GM12878 (cell line): ENCODE data around the gene ITGB8. TPM values are rescaled to one million over a fixed set of nuclear protein-coding genes. Genes with fewer than 3 reads are reported as not detected.

Source experiments
- ATAC-seq: fragments of 200-7000 bp; cut with Tn5 transposase; 3 replicates; pipeline ENCODE4 v1.9.1; 2020; ENCODE audit warnings: mild to moderate bottlenecking, moderate library complexity
- BruUV-seq: library from RNA; stranded (reverse); fragments of 400-500 nt; replicated peaks from 2 replicates; lab custom pipeline; 2021; lab: Mats Ljungman, UMichigan
- CTCF ChIA-PET: fragments of 300-600 bp; sonication (Branson Sonifier 250); formaldehyde crosslinking; extraction: SDS; loops from one replicate; lab custom pipeline; 2021; ENCODE audit warnings: inconsistent platforms; lab: Yijun Ruan, JAX
- POLR2A ChIA-PET: fragments of 350-600 bp; formaldehyde crosslinking; extraction: SDS; loops from one replicate; lab custom pipeline; 2021; ENCODE audit warnings: inconsistent platforms; lab: Charles Lee
- RAD21 ChIA-PET: fragments of 300-600 bp; sonication (Branson Sonifier 250); formaldehyde crosslinking; loops from one replicate; lab custom pipeline; 2023; ENCODE audit warnings: antibody characterized with exemption; ENCODE audit not compliant: unreplicated experiment; lab: Charles Lee
- SMC1A ChIA-PET: fragments of 300-600 bp; sonication (Branson Sonifier 250); formaldehyde crosslinking; loops from one replicate; lab custom pipeline; 2023; ENCODE audit not compliant: unreplicated experiment, uncharacterized antibody; lab: Charles Lee
- DNase-seq: peaks from one replicate; pipeline ENCODE4 v3.0.0-alpha.2; 2011; ENCODE audit warnings: low read depth, low spot score
- FAIRE-seq: peaks from 3 replicates; lab custom pipeline; 2011; peaks lifted over from hg19 to GRCh38; lab: Jason Lieb, UNC
- H2AFZ ChIP-seq: 2 replicates; pipeline ENCODE4 v1.6.0; 2011; ENCODE audit warnings: low read depth, low read length, control low read depth; ENCODE audit not compliant: control insufficient read depth
- H3K27ac ChIP-seq: 2 replicates; pipeline ENCODE4 v1.5.1; 2011; ENCODE audit warnings: control low read depth; ENCODE audit not compliant: control insufficient read depth, insufficient read depth
- H3K27me3 ChIP-seq, 2 experiments: replicated peaks in 1 of 2; 2 replicates each; pipeline versions ENCODE4 v1.6.0 to v1.6.1; 2011; ENCODE audit warnings: low read length in 1 of 2; ENCODE audit not compliant: control insufficient read depth in 2 of 2, insufficient read depth in 2 of 2
- H3K36me3 ChIP-seq, 2 experiments: 2 replicates each; pipeline ENCODE4 v1.5.1; 2011; ENCODE audit warnings: low read length in 1 of 2; ENCODE audit not compliant: control insufficient read depth in 2 of 2, insufficient read depth in 2 of 2
- H3K4me1 ChIP-seq: 2 replicates; pipeline ENCODE4 v1.6.1; 2011; ENCODE audit warnings: mild to moderate bottlenecking, low read length, moderate library complexity, mixed read lengths; ENCODE audit not compliant: control insufficient read depth, insufficient read depth
- H3K4me2 ChIP-seq: 2 replicates; pipeline ENCODE4 v1.6.0; 2011; ENCODE audit warnings: control low read depth; ENCODE audit not compliant: control insufficient read depth, insufficient read depth
- H3K4me3 ChIP-seq: fragments of 200-600 bp; sonication (generic); 2 replicates; pipeline ENCODE4 v1.5.1; 2016
- H3K79me2 ChIP-seq: 2 replicates; pipeline ENCODE4 v1.6.0; 2011; ENCODE audit warnings: low read length; ENCODE audit not compliant: control insufficient read depth, insufficient read depth
- H3K9ac ChIP-seq: 2 replicates; pipeline ENCODE4 v1.8.0; 2011; ENCODE audit warnings: low read length, control low read depth, mixed read lengths; ENCODE audit not compliant: control insufficient read depth, insufficient read depth
- H3K9me3 ChIP-seq: replicated peaks from 3 replicates; pipeline ENCODE4 v1.5.1; 2011; ENCODE audit warnings: mild to moderate bottlenecking, low read length; ENCODE audit not compliant: control insufficient read depth, insufficient read depth
- H4K20me1 ChIP-seq: 2 replicates; pipeline ENCODE4 v1.6.0; 2011; ENCODE audit not compliant: control insufficient read depth, insufficient read depth
- ATF7 ChIP-seq: fragments of 450-650 bp; IDR thresholded peaks from 2 replicates; pipeline ENCODE4 v1.6.1; 2016; ENCODE audit warnings: low read depth, mild to moderate bottlenecking
- JUNB ChIP-seq: IDR thresholded peaks from 2 replicates; pipeline ENCODE4 v1.6.1; 2016; ENCODE audit warnings: antibody characterized with exemption, mild to moderate bottlenecking
- KDM1A ChIP-seq: fragments of 200-600 bp; sonication (generic); IDR thresholded peaks from 2 replicates; pipeline ENCODE4 v1.6.1; 2016; ENCODE audit warnings: borderline replicate concordance
- SMAD1 ChIP-seq: fragments of 450-650 bp; IDR thresholded peaks from 2 replicates; pipeline ENCODE4 v1.6.1; 2018; ENCODE audit warnings: mild to moderate bottlenecking, low read depth; ENCODE audit not compliant: partially characterized antibody
- WGBS: methylation state at CpG from one replicate; pipeline ENCODE4 v1.1.6; 2016; ENCODE audit warnings: low lambda C conversion rate; ENCODE audit not compliant: insufficient replicate concordance, insufficient coverage; ENCODE audit errors: missing lambda C conversion rate; 5-methylcytosine and 5-hydroxymethylcytosine counted together
- in situ Hi-C: fragments of 300-500 bp; cut with MboI; formaldehyde crosslinking; loops from 9 replicates; pipeline ENCODE4 v1.14.3; 2018; ENCODE audit warnings: mixed read lengths
- intact Hi-C: fragments of 100-400 bp; cut with micrococcal nuclease; formaldehyde crosslinking; loops from one replicate; pipeline ENCODE4 v1.14.2; 2022; ENCODE audit not compliant: unreplicated experiment
- polyA plus RNA-seq, 11 experiments: library from polyadenylated mRNA; depleted of rRNA in 4 of 11; unstranded in 6 of 11; stranded (reverse) in 5 of 11; fragments of >200 nt; fragmentation: Nextera tagmentation in 4 of 11; fragmentation: Illumina TruSeq in 1 of 11; extraction: Ambion mirVana in 4 of 11; extraction: Trizol in 1 of 11; gene quantifications; 1 replicate in 1 of 11; 2 replicates in 10 of 11; pipeline versions ENCODE4 v1.2.1 to v1.2.3, GENCODE V29; 2011 to 2016; ENCODE audit warnings: inconsistent platforms in 2 of 11, missing spikeins in 2 of 11, low read depth in 1 of 11
- total RNA-seq, 4 experiments: library from RNA; depleted of rRNA in 3 of 4; stranded (reverse); fragments of >200 nt in 3 of 4; fragmentation: Illumina TruSeq in 1 of 4; extraction: Trizol in 1 of 4; gene quantifications; 2 replicates each; pipeline versions ENCODE4 v1.2.1 to v1.2.3, GENCODE V29; 2013 to 2021
- TF ChIP-seq, protein P1 (sequence below): fragments of 450-650 bp; IDR thresholded peaks from 2 replicates; pipeline ENCODE4 v1.6.1; 2014; ENCODE audit warnings: mild to moderate bottlenecking

Gene ITGB8
- total and polyA plus RNA-seq, 10 of the 15 experiments (the other 5 are each of a cell fraction or from before 2014, with no cell fraction given), result 0.37 to 26.2 (median 1.5) TPM

DNA sequence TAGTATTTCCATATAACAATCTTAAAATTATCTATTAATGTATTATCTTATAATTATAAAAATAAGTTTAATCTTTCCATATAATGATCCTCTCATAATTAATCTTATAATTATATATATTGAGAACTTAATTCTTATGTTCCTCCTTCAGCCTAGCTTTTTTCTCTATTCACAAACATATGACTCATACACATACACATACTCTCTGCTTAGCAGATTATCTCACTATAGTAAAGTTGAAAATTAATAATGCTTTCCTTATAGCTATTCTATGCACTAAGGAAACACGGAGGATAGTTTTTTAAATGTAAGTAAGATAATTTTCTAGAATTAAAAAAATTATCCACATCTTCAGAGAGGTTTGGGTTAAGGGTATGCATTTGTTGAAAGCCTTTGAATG, 47.7 kb upstream of the ITGB8 start:
- Histone ChIP-seq H3K9ac (no peak overlapping the region), H4K20me1 (no peaks in the 10 kb centered on the region), H3K4me2 (peak overlapping the region; percentile 38; the same call in 1 of the 2 replicates), H2AFZ (no peak overlapping the region; the same call in 1 of the 2 replicates), H3K27ac (peak overlapping the region; percentile 79; the same call in 1 of the 2 replicates)
- in situ Hi-C loops, result no loop called here
- TF ChIP-seq JUNB (0 out of 2 replicates have a peak, but pooled peaks have one; percentile 32), KDM1A (no peak), SMAD1 (no peak), ATF7 (peak; percentile 33; the same call in 1 of the 2 replicates)
- TF ChIP-seq, protein P1, sequence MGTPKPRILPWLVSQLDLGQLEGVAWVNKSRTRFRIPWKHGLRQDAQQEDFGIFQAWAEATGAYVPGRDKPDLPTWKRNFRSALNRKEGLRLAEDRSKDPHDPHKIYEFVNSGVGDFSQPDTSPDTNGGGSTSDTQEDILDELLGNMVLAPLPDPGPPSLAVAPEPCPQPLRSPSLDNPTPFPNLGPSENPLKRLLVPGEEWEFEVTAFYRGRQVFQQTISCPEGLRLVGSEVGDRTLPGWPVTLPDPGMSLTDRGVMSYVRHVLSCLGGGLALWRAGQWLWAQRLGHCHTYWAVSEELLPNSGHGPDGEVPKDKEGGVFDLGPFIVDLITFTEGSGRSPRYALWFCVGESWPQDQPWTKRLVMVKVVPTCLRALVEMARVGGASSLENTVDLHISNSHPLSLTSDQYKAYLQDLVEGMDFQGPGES, result no peak
- TF ChIP-seq, all 136 proteins: peak for 2
- WGBS, result 6% methylated on average over 1 of the region's 1 CpG
- intact Hi-C loops, result no loop called here
- no peak for FAIRE-seq
- Histone ChIP-seq H3K27me3 (no peaks in the 10 kb centered on the region), H3K4me1 (peaks cover 11% of the 10 kb centered on the region; the same call in 1 of the 2 replicates), H3K4me3 (no peak overlapping the region), H3K79me2 (no peaks in the 10 kb centered on the region), H3K9me3 (no peaks in the 10 kb centered on the region; the same call in 2 of the 3 replicates), H3K36me3 (no peaks in the 10 kb centered on the region)
- no TSS peak for BruUV-seq
- ChIA-PET SMC1A (interaction anchor here (0.8 to 3.7 kb wide), 16 partner anchors 8 to 301 kb away, joined by 3 to 57 read pairs (median 4); no protein-coding TSS in a partner anchor), RAD21 (interaction anchor here (0.8 to 3.9 kb wide), 12 partner anchors 12 to 169 kb away, joined by 3 to 45 read pairs (median 8); partner anchors contain the start of genes ITGB8 and MACC1), CTCF (interaction anchor here (0.8 to 2.0 kb wide), 5 partner anchors 9 to 90 kb away, joined by 3 to 6 read pairs (median 4); partner anchors contain the start of gene MACC1), POLR2A (interaction anchor here (0.7 to 2.4 kb wide), 4 partner anchors 12 to 1776 kb away, joined by 3 to 19 read pairs (median 3); no protein-coding TSS in a partner anchor)
- ATAC-seq, result peak; percentile 65
- DNase-seq, result no peak
